Measurements from ENCODE around the gene TAOK1.

- no peak for TF ChIP-seq POLR2A (IDR thresholded peaks at IDR 0.05)
- no peak for TF ChIP-seq CTCF (IDR thresholded peaks at IDR 0.05)
Observed at GRCh38 chr17:29341726-29342125, 48.4 kb upstream of the TAOK1 start.
